Nucleus accumbens (tissue), 56 donors: ENCODE results near the gene ATP9B.
"Not testable (repeated sequence)": the region's sequence is repeated elsewhere in the genome, so short reads cannot be mapped to it uniquely, and the experiment has no call there.

Experiments used
- DNase-seq, 56 donors: peaks; one replicate each; lab custom pipeline; 2025; lab: John Stamatoyannopoulos, UW

ATP9B gene

GRCh38 chr18:79069717-79070151 lies 540 bp downstream of the ATP9B start:
- peak in 4 of 56 donors; percentile 7 to 35 (median 28) for DNase-seq

GRCh38 chr18:79070486-79070885 lies 1.3 kb downstream of the ATP9B start:
- no peak for DNase-seq

- no peak for DNase-seq
Observed at GRCh38 chr18:79071037-79071436, 1.8 kb downstream of the ATP9B start.

GRCh38 chr18:79071503-79072210 lies 2.5 kb downstream of the ATP9B start:
- DNase-seq: no peak

GRCh38 chr18:79072655-79073054 lies 3.5 kb downstream of the ATP9B start:
- DNase-seq: not testable (repeated sequence)

- no peak for DNase-seq
Observed at GRCh38 chr18:79077181-79077580, 8.0 kb downstream of the ATP9B start.

GRCh38 chr18:79078791-79079190 lies 9.6 kb downstream of the ATP9B start:
- not testable (repeated sequence) for DNase-seq

- DNase-seq: no peak
Observed at GRCh38 chr18:79092874-79093273, 23.7 kb downstream of the ATP9B start.

- DNase-seq: no peak
Observed at GRCh38 chr18:79093986-79094385, 24.8 kb downstream of the ATP9B start.

GRCh38 chr18:79095216-79095615 lies 26.0 kb downstream of the ATP9B start:
- DNase-seq: no peak

GRCh38 chr18:79100944-79101343 lies 31.8 kb downstream of the ATP9B start:
- DNase-seq: no peak

- no peak for DNase-seq
Observed at GRCh38 chr18:79102886-79103285, 33.7 kb downstream of the ATP9B start.

- DNase-seq: no peak
Observed at GRCh38 chr18:79104137-79104536, 34.9 kb downstream of the ATP9B start.

GRCh38 chr18:79105455-79105854 lies 36.3 kb downstream of the ATP9B start:
- DNase-seq: no peak

- DNase-seq: no peak
Observed at GRCh38 chr18:79106084-79106483, 36.9 kb downstream of the ATP9B start.

- DNase-seq: no peak
Observed at GRCh38 chr18:79107886-79108285, 38.7 kb downstream of the ATP9B start.

GRCh38 chr18:79108549-79109215 lies 39.5 kb downstream of the ATP9B start:
- DNase-seq: peak in 5 of 56 donors; percentile 7 to 17 (median 9)

- DNase-seq: no peak
Observed at GRCh38 chr18:79111483-79111882, 42.3 kb downstream of the ATP9B start.

- no peak for DNase-seq
Observed at GRCh38 chr18:79117385-79117784, 48.2 kb downstream of the ATP9B start.

- DNase-seq: no peak
Observed at GRCh38 chr18:79117788-79118187, 48.6 kb downstream of the ATP9B start.

GRCh38 chr18:79118797-79119196 lies 49.6 kb downstream of the ATP9B start:
- DNase-seq: no peak
